ENCODE measurements around the gene ADGRA1.

Gene ADGRA1

GRCh38 chr10:133154411-133154810 lies 66.7 kb downstream of the ADGRA1 start:
- no peak for DNase-seq

GRCh38 chr10:133154996-133155778 lies 67.5 kb downstream of the ADGRA1 start:
- no peak for DNase-seq

GRCh38 chr10:133156674-133157579 lies 69.2 kb downstream of the ADGRA1 start:
- no peak for DNase-seq

GRCh38 chr10:133157662-133158436 lies 70.1 kb downstream of the ADGRA1 start:
- DNase-seq, result no peak

GRCh38 chr10:133158437-133158755 lies 70.7 kb downstream of the ADGRA1 start:
- DNase-seq, result no peak

- no peak for DNase-seq
These were observed 71.3 kb downstream of the ADGRA1 start for GRCh38 chr10:133158756-133159610.

- no peak for DNase-seq
These were observed 71.9 kb downstream of the ADGRA1 start for GRCh38 chr10:133159611-133159949.

- DNase-seq, result no peak
These were observed 72.5 kb downstream of the ADGRA1 start, which contains the start of gene KNDC1 for GRCh38 chr10:133159950-133160825. Gene KNDC1 (plus strand): TSS chr10:133160219. CDS start chr10:133160468, 249 bp downstream.

- DNase-seq, result no peak
These were observed 73.2 kb downstream of the ADGRA1 start for GRCh38 chr10:133160826-133161471.

- DNase-seq, result no peak
These were observed 73.9 kb downstream of the ADGRA1 start for GRCh38 chr10:133161486-133162109.

- DNase-seq, result no peak
These were observed 74.6 kb downstream of the ADGRA1 start for GRCh38 chr10:133162178-133162909.

- DNase-seq, result no peak
These were observed 75.5 kb downstream of the ADGRA1 start for GRCh38 chr10:133162910-133163856.

GRCh38 chr10:133163889-133164815 lies 76.4 kb downstream of the ADGRA1 start:
- no peak for DNase-seq

GRCh38 chr10:133164816-133165555 lies 77.3 kb downstream of the ADGRA1 start:
- no peak for DNase-seq

- no peak for DNase-seq
These were observed 78.1 kb downstream of the ADGRA1 start for GRCh38 chr10:133165556-133166503.

All from stimulated activated CD8-positive, alpha-beta memory T cell treated with anti-CD3 and anti-CD28 coated beads, Interleukin-4, amount 100 ng/mL, for 48 hours (primary cell).